H1 (cell line): ENCODE measurements around the gene GNAT1.

Source experiments
- CREB1 ChIP-seq: IDR thresholded peaks from 2 replicates; pipeline ENCODE4 v1.6.1; 2012; ENCODE audit warnings: inconsistent platforms
- GABPA ChIP-seq: IDR thresholded peaks from 2 replicates; pipeline ENCODE4 v1.6.1; 2011; ENCODE audit warnings: mild to moderate bottlenecking, low read length, moderate library complexity, borderline replicate concordance; ENCODE audit not compliant: insufficient read depth
- HDAC2 ChIP-seq, 2 experiments: fragments of 300-600 bp in 1 of 2; sonication (generic) in 1 of 2; IDR thresholded peaks; 2 replicates each; pipeline ENCODE4 v1.6.1; 2011 to 2012; ENCODE audit warnings: low read depth in 2 of 2, low read length in 2 of 2, mild to moderate bottlenecking in 2 of 2, moderate library complexity in 2 of 2, borderline replicate concordance in 1 of 2, inconsistent platforms in 1 of 2
- KDM1A ChIP-seq: fragments of 200-600, 300-600 bp; sonication (generic); IDR thresholded peaks from 2 replicates; pipeline ENCODE4 v1.7.1; 2016; ENCODE audit warnings: mild to moderate bottlenecking, low read length, borderline replicate concordance
- MAX ChIP-seq: IDR thresholded peaks from 2 replicates; pipeline ENCODE4 v1.6.1; 2012; ENCODE audit warnings: inconsistent platforms
- POLR2A ChIP-seq, 2 experiments: IDR thresholded peaks; 1 replicate in 1 of 2; 2 replicates in 1 of 2; pipeline ENCODE4 v1.6.1; 2011; ENCODE audit warnings: low read depth in 2 of 2, low read length in 2 of 2, mild to moderate bottlenecking in 2 of 2; ENCODE audit errors: control extremely low read depth in 1 of 2
- POLR2AphosphoS5 ChIP-seq: IDR thresholded peaks from 2 replicates; pipeline ENCODE4 v1.6.1; 2011; ENCODE audit warnings: low read depth, low read length
- POU5F1 ChIP-seq: IDR thresholded peaks from 2 replicates; pipeline ENCODE4 v1.6.1; 2011; ENCODE audit warnings: low read depth, mild to moderate bottlenecking, low read length, moderate library complexity
- TBP ChIP-seq: IDR thresholded peaks from 2 replicates; pipeline ENCODE4 v1.6.1; 2011; ENCODE audit warnings: low read depth, low read length, improper control_type of control experiment
- TF ChIP-seq, protein P1 (sequence below), 3 experiments: IDR thresholded peaks; 1 replicate in 2 of 3; 2 replicates in 1 of 3; pipeline versions ENCODE4 v1.5.1 to v1.6.1; 2011; ENCODE audit warnings: low read length in 3 of 3, mild to moderate bottlenecking in 3 of 3, inconsistent platforms in 2 of 3, low read depth in 1 of 3, moderate library complexity in 1 of 3; ENCODE audit not compliant: insufficient read depth in 1 of 3; ENCODE audit errors: control extremely low read depth in 1 of 3
- TF ChIP-seq, protein P2 (sequence below): IDR thresholded peaks from 2 replicates; pipeline ENCODE4 v1.6.1; 2012; ENCODE audit warnings: low read length, inconsistent platforms

GRCh38 chr3:50174517-50174895 is 16.9 kb upstream of the GNAT1 start:
- no peak for TF ChIP-seq GABPA
- TF ChIP-seq, protein P1, sequence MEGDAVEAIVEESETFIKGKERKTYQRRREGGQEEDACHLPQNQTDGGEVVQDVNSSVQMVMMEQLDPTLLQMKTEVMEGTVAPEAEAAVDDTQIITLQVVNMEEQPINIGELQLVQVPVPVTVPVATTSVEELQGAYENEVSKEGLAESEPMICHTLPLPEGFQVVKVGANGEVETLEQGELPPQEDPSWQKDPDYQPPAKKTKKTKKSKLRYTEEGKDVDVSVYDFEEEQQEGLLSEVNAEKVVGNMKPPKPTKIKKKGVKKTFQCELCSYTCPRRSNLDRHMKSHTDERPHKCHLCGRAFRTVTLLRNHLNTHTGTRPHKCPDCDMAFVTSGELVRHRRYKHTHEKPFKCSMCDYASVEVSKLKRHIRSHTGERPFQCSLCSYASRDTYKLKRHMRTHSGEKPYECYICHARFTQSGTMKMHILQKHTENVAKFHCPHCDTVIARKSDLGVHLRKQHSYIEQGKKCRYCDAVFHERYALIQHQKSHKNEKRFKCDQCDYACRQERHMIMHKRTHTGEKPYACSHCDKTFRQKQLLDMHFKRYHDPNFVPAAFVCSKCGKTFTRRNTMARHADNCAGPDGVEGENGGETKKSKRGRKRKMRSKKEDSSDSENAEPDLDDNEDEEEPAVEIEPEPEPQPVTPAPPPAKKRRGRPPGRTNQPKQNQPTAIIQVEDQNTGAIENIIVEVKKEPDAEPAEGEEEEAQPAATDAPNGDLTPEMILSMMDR (IDR thresholded peaks at IDR 0.05; ENCODE audit: control extremely low read depth in 1 of 3, insufficient read depth in 1 of 3, low read depth in 1 of 3, low read length in 3 of 3) = no peak
- TF ChIP-seq POLR2AphosphoS5 = no peak
- no peak for TF ChIP-seq POLR2A (IDR thresholded peaks at IDR 0.05; ENCODE audit: control extremely low read depth in 1 of 2, low read depth in 2 of 2, low read length in 2 of 2)
- TF ChIP-seq, protein P2, sequence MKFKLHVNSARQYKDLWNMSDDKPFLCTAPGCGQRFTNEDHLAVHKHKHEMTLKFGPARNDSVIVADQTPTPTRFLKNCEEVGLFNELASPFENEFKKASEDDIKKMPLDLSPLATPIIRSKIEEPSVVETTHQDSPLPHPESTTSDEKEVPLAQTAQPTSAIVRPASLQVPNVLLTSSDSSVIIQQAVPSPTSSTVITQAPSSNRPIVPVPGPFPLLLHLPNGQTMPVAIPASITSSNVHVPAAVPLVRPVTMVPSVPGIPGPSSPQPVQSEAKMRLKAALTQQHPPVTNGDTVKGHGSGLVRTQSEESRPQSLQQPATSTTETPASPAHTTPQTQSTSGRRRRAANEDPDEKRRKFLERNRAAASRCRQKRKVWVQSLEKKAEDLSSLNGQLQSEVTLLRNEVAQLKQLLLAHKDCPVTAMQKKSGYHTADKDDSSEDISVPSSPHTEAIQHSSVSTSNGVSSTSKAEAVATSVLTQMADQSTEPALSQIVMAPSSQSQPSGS = no peak
- TF ChIP-seq MAX = no peak
- TF ChIP-seq CREB1 = no peak
- TF ChIP-seq POU5F1 = no peak
- no peak for TF ChIP-seq HDAC2 (IDR thresholded peaks at IDR 0.05; ENCODE audit: borderline replicate concordance in 1 of 2, low read depth in 2 of 2, low read length in 2 of 2)
- no peak for TF ChIP-seq TBP
- TF ChIP-seq KDM1A = no peak
